PC-3 (cell line): ENCODE measurements around the gene NDC80. TPM values are rescaled to one million over a fixed set of nuclear protein-coding genes. Genes with fewer than 3 reads are reported as not detected.

Source experiments
- ATAC-seq: fragments of 200-7000 bp; cut with Tn5 transposase; 2 replicates; pipeline ENCODE4 v1.9.1; 2020; ENCODE audit warnings: mild to moderate bottlenecking, moderate library complexity
- BruUV-seq: library from RNA; stranded (reverse); fragments of 400-500 nt; replicated peaks from 2 replicates; lab custom pipeline; 2021; lab: Mats Ljungman, UMichigan
- CTCF ChIA-PET: fragments of 300-600 bp; sonication (Branson Sonifier 250); formaldehyde crosslinking; loops from one replicate; lab custom pipeline; 2022; ENCODE audit warnings: antibody characterized with exemption; lab: Charles Lee
- POLR2A ChIA-PET: fragments of 300-600 bp; sonication (Branson Sonifier 250); formaldehyde crosslinking; loops from one replicate; lab custom pipeline; 2022; ENCODE audit warnings: antibody characterized with exemption; ENCODE audit not compliant: unreplicated experiment; lab: Charles Lee
- DNase-seq: peaks from one replicate; pipeline ENCODE4 v3.0.0-alpha.2; 2015
- H2AFZ ChIP-seq: fragments of 300-600 bp; sonication (generic); 2 replicates; pipeline ENCODE4 v1.6.0; 2016; ENCODE audit warnings: antibody characterized with exemption, low read length
- H3F3A ChIP-seq: fragments of 300-600 bp; sonication (generic); one replicate; pipeline ENCODE4 v1.6.0; 2017; ENCODE audit warnings: antibody characterized with exemption, low read length, control low read depth, mild to moderate bottlenecking; ENCODE audit not compliant: unreplicated experiment
- H3K27ac ChIP-seq: fragments of 300-600 bp; sonication (generic); 2 replicates; pipeline ENCODE4 v1.5.1; 2016; ENCODE audit warnings: mild to moderate bottlenecking, low read length
- H3K27me3 ChIP-seq: fragments of 300-600 bp; sonication (generic); 2 replicates; pipeline ENCODE4 v1.6.1; 2016; ENCODE audit warnings: low read length, mixed read lengths
- H3K36me3 ChIP-seq: fragments of 300-600 bp; sonication (generic); 2 replicates; pipeline ENCODE4 v1.6.1; 2016; ENCODE audit warnings: low read depth, mixed run types, low read length, mixed read lengths
- H3K4me1 ChIP-seq: fragments of 300-600 bp; sonication (generic); 2 replicates; pipeline ENCODE4 v1.5.1; 2016; ENCODE audit warnings: low read length; ENCODE audit not compliant: insufficient read depth
- H3K4me2 ChIP-seq: fragments of 300-600 bp; sonication (generic); 2 replicates; pipeline ENCODE4 v1.6.0; 2016; ENCODE audit warnings: low read length
- H3K4me3 ChIP-seq: fragments of 300-600 bp; sonication (generic); 2 replicates; pipeline ENCODE4 v1.5.1; 2016; ENCODE audit warnings: mild to moderate bottlenecking, low read length, mixed read lengths
- H3K79me2 ChIP-seq: fragments of 300-600 bp; sonication (generic); 2 replicates; pipeline ENCODE4 v1.6.1; 2017; ENCODE audit warnings: low read length, mixed read lengths
- H3K9ac ChIP-seq: fragments of 300-600 bp; sonication (generic); 2 replicates; pipeline ENCODE4 v1.6.0; 2016; ENCODE audit warnings: mild to moderate bottlenecking, low read length
- H3K9me2 ChIP-seq: fragments of 300-600 bp; sonication (generic); replicated peaks from 2 replicates; pipeline ENCODE4 v1.6.1; 2016; ENCODE audit warnings: mixed run types, low read length, mixed read lengths
- H3K9me3 ChIP-seq: fragments of 300-600 bp; sonication (generic); 2 replicates; pipeline ENCODE4 v1.6.1; 2016; ENCODE audit warnings: low read length, mixed read lengths
- H4K20me1 ChIP-seq: fragments of 300-600 bp; sonication (generic); 2 replicates; pipeline ENCODE4 v1.6.1; 2016; ENCODE audit warnings: low read length, mixed read lengths
- EZH2 ChIP-seq: fragments of 300-600 bp; sonication (generic); IDR thresholded peaks from one replicate; pipeline ENCODE4 v1.6.1; 2017; ENCODE audit warnings: antibody characterized with exemption, mild to moderate bottlenecking, low read length; ENCODE audit not compliant: unreplicated experiment
- EZH2phosphoT487 ChIP-seq: fragments of 300-600 bp; sonication (generic); IDR thresholded peaks from 2 replicates; pipeline ENCODE4 v1.6.1; 2018; ENCODE audit warnings: mild to moderate bottlenecking, antibody characterized with exemption, low read length, borderline replicate concordance
- intact Hi-C: fragments of 100-400 bp; cut with micrococcal nuclease; formaldehyde crosslinking; loops from 2 replicates; pipeline ENCODE4 v1.9.0; 2023
- total RNA-seq: library from RNA; depleted of rRNA; stranded (reverse); fragments of >200 nt; gene quantifications from 2 replicates; pipeline ENCODE4 v1.2.3, GENCODE V29; 2014
- TF ChIP-seq, protein P1 (sequence below): fragments of 300-600 bp; sonication (generic); conservative IDR thresholded peaks from 2 replicates; pipeline ENCODE4 v1.5.1; 2017; ENCODE audit warnings: antibody characterized with exemption, low read depth, mild to moderate bottlenecking, low read length

NDC80 gene
- total RNA-seq, 1 experiment from 2014 or later: 53.4 TPM

DNA sequence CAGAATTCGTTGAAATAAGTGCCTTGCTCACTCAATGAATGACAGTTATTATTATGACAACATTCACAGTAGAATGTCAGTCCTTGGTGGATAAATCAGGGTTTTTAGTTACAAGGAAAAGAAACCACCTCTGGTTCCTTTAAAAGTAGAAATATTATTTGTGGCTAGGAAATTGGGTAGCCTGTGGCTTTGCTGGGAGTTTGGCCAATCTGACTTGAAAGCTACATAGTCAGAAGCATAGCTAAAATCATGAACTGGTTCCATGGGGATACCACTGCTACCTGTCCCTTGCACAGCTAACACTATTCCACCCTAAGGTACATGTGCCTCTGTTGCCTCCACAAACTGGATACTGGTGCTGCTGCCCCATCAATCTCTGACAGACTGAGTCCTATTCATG is 71.4 kb downstream of the NDC80 start:
- no peaks in the 10 kb centered on the region for H3K36me3 ChIP-seq
- H3K9me2 ChIP-seq: no peaks in the 10 kb centered on the region
- no peak overlapping the region for H3K4me2 ChIP-seq
- no peak for TF ChIP-seq EZH2phosphoT487
- no peak for TF ChIP-seq EZH2
- TF ChIP-seq, protein P1, sequence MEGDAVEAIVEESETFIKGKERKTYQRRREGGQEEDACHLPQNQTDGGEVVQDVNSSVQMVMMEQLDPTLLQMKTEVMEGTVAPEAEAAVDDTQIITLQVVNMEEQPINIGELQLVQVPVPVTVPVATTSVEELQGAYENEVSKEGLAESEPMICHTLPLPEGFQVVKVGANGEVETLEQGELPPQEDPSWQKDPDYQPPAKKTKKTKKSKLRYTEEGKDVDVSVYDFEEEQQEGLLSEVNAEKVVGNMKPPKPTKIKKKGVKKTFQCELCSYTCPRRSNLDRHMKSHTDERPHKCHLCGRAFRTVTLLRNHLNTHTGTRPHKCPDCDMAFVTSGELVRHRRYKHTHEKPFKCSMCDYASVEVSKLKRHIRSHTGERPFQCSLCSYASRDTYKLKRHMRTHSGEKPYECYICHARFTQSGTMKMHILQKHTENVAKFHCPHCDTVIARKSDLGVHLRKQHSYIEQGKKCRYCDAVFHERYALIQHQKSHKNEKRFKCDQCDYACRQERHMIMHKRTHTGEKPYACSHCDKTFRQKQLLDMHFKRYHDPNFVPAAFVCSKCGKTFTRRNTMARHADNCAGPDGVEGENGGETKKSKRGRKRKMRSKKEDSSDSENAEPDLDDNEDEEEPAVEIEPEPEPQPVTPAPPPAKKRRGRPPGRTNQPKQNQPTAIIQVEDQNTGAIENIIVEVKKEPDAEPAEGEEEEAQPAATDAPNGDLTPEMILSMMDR: no peak
- ChIA-PET POLR2A (no interaction called here), CTCF (no interaction called here)
- H4K20me1 ChIP-seq: no peaks in the 10 kb centered on the region
- H3F3A ChIP-seq: no peaks in the 10 kb centered on the region
- no peaks in the 10 kb centered on the region for H3K79me2 ChIP-seq
- H2AFZ ChIP-seq: no peak overlapping the region
- no peak overlapping the region for H3K4me3 ChIP-seq
- DNase-seq (no peak), ATAC-seq (no peak)
- peaks cover 5% of the 10 kb centered on the region for H3K4me1 ChIP-seq
- intact Hi-C loops: no loop called here
- H3K27me3 ChIP-seq: no peaks in the 10 kb centered on the region
- no peaks in the 10 kb centered on the region for H3K9me3 ChIP-seq
- H3K27ac ChIP-seq: no peak overlapping the region
- no TSS peak for BruUV-seq
- H3K9ac ChIP-seq: no peak overlapping the region

DNA sequence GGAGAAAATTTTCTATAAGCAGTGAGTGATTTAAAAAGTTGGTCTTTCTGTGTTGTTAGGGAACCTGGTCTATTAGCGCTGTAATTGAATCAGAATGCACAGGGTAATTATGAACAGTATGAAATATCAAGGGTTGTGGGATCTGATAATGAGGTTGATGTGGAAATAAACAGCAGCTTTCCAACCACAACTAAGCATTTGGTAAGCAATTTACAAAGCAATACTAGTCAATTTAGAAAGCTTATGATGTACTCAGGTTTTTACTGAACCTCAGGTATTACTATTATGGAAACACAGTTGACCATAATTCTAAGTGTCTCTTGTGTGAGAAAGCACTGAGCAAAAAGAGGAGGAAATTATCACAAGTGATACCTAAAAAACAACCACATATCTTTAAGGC is 73.2 kb downstream of the NDC80 start:
- TF ChIP-seq EZH2 (no peak), EZH2phosphoT487 (no peak)
- TF ChIP-seq, protein P1: no peak
- Histone ChIP-seq H2AFZ (no peak overlapping the region), H3K9me2 (no peaks in the 10 kb centered on the region), H3K4me1 (no peaks in the 10 kb centered on the region), H3K79me2 (no peaks in the 10 kb centered on the region), H3K4me2 (no peak overlapping the region), H3K27me3 (no peaks in the 10 kb centered on the region), H3K4me3 (no peak overlapping the region), H3K9me3 (no peaks in the 10 kb centered on the region), H3K9ac (no peak overlapping the region), H3K27ac (no peak overlapping the region), H3K36me3 (no peaks in the 10 kb centered on the region), H3F3A (no peaks in the 10 kb centered on the region), H4K20me1 (no peaks in the 10 kb centered on the region)
- intact Hi-C loops: no loop called here
- no peak for ATAC-seq
- CTCF ChIA-PET: no interaction called here
- no peak for DNase-seq
- POLR2A ChIA-PET: no interaction called here
- BruUV-seq: no TSS peak

DNA sequence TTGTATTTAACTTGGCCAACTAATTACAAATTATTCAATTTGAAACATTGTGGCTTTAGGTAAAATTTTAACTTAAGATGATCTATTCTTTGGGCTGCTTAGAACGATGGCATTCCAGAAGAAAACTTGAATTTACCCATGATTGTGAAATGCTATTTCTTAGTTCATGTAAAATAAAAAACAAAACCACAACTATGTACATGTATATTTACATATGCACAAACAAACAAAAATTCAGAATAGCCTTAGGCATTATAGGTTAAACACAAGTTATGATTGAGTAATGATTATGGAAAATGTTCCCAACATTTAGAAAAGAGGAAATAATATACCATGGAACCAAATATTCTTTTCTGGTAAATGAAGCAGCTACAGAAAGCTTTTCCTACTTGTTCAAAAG is 80.6 kb downstream of the NDC80 start:
- intact Hi-C loops: loop anchor here (10.0 kb wide), 1 partner anchor 363 kb away; the partner anchor contains the start of gene LPIN2
- H4K20me1 ChIP-seq: peaks cover 8% of the 10 kb centered on the region
- DNase-seq: peak; percentile 66
- ChIA-PET CTCF (no interaction called here), POLR2A (interaction anchor here (0.6 kb wide), 1 partner anchor 951 kb away, joined by 5 read pairs; no protein-coding TSS in a partner anchor)
- H3K9ac ChIP-seq: no peak overlapping the region
- H3F3A ChIP-seq: no peaks in the 10 kb centered on the region
- BruUV-seq: no TSS peak
- no peaks in the 10 kb centered on the region for H3K36me3 ChIP-seq
- H3K4me3 ChIP-seq: no peak overlapping the region
- TF ChIP-seq EZH2: no peak
- TF ChIP-seq EZH2phosphoT487: no peak
- TF ChIP-seq, protein P1: no peak
- no peaks in the 10 kb centered on the region for H3K9me3 ChIP-seq
- H3K9me2 ChIP-seq: no peaks in the 10 kb centered on the region
- H2AFZ ChIP-seq: no peak overlapping the region
- peaks cover 13% of the 10 kb centered on the region for H3K79me2 ChIP-seq
- ATAC-seq: no peak
- 0 out of 2 replicates have a peak overlapping the region, but pooled peaks have one; percentile 5 for H3K4me2 ChIP-seq
- no peaks in the 10 kb centered on the region for H3K27me3 ChIP-seq
- H3K27ac ChIP-seq: no peak overlapping the region
- H3K4me1 ChIP-seq: peaks cover 24% of the 10 kb centered on the region
